Dedifferentiated amniotic fluid mesenchymal stem cell (primary cell): ENCODE measurements around the gene EID2B.

Experiments
- DNase-seq: peaks from one replicate; pipeline ENCODE4 v3.0.0-alpha.2; 2016; ENCODE audit errors: extremely low spot score

EID2B gene, protein sequence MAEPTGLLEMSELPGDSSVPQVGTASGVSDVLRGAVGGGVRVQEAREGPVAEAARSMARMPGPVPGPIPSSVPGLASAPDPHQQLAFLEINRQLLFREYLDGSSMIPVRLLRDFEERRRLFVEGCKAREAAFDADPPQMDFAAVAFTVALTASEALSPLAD

DNA sequence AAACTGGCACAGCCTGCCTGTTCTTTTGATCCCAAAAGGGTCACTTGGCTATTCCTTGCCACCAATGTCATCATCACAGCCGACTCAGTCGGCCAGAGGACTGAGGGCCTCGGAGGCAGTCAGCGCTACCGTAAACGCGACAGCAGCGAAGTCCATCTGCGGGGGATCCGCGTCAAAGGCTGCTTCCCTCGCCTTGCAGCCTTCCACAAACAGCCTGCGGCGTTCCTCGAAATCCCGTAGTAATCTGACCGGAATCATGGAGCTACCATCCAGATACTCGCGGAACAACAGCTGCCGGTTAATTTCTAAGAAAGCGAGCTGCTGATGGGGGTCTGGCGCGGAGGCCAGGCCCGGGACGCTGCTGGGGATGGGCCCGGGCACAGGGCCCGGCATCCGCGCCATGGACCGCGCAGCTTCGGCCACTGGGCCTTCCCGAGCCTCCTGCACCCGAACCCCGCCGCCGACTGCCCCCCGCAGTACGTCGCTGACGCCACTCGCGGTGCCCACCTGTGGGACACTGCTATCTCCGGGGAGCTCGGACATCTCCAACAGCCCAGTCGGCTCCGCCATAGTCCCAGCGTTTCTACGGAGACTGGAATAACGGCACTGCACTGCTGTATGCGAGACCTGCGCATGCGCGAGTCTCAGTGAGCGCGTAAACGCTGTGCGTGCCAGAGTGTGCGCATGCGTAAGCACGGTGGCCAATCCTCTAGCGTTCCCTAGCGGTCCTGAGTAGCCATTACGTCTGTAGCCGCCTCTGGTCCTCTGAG, at the start of gene EID2B:
Gene EID2B, minus strand, starts transcription at position 620 of the 770 bp plus-strand sequence. Its CDS starts 50 bp downstream, at position 570.
- DNase-seq = peak; percentile 95

DNA sequence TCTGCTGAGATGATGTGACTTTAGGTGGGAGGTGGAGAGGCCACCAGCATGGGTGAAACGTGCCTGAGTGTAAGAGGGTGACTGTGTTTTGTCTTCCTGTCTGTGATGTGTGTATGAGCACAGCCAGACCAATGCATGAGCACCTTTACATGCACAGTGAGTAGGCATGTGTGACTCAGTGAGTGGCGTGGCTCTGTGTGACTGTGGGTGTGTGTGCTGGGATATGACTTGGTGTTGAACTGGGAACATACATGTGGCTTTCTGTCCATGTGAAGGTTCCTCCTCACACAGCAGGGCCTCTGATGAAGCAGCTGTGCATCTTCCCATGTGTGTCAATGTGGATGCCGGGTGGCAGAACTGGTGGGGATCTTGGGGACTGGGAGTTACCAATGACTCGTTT, 49.8 kb upstream of the EID2B start:
- no peak for DNase-seq

DNA sequence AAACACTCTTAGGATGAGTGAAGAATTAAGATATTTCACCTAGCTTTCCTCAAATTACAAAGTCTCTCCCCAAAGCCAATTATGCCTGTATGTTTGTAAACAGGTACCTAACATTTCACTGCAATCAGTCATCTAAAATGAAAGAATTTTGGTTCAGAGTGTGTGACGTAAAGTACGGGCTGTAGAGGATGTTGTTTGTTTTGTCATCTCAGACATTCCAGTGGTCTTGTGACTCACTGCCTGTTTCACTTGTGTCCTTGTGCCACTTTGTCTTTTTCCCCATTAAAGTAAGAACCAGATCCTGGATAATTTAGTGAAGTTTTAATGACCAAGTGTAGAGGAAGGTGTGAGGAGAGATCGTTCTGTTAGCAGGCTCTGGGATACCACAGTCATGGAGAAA, 36.0 kb upstream of the EID2B start:
- no peak for DNase-seq

DNA sequence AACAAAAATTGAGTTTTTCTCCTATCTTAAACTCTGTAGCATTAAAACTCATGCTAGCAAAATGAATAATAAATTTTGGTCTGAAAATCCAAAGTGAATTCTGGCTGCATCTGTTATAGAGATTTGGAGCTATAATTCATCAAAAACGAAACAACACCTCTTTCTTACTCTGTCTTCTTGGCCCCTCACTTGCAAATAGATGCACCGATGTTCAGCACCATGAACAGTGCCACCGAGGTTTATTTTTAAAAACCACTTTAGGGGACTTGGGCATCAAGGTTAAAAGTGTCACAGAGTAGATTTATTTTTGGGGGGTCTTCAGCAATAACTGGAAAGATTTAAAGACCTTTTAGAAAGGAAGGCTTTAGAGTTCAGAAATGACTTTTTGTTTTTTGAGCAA, 33.4 kb upstream of the EID2B start:
- no peak for DNase-seq

DNA sequence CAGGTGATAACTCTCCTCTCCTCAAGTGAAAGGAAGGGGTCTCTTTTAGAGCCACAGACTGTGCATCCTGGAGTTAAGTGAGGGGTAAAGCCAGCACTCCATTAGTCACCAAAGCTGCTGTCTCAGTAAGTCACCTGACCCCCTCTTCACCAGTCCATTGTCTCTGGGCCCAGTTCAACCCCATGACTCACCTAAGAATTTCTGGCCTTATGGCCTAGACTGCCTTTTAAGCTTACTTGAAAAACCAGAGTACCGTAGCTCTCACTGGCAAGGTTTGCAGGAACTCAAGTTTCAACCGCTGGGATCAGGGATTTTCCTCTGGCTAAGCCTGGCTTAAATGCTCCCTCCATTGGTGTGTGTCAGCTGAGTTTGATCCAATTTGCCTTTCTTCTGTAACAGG, 30.8 kb upstream of the EID2B start:
- DNase-seq = no peak

DNA sequence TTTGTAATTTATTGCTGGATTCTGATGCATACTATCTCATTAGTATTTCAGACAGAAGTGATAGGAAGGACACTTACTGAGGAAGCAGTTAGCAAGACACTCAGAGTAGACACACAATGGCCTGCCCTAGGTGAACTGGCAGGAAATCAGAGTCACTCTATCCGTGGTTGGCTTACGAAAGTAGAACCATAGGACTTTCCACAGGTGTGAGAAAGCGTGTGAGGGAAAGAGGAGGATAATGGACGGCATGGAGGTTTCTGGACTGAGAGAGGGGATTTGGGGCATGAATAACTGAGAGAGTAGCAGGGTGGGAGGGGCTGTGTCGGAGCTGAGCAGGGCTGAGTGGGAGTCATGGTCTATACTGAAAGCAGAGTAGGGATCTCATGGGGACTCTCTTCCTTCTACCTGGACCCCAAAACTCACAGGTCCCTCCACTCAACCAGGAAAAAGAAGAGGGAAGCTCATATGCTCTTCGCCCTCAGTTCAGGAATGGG, 26.0 kb upstream of the EID2B start:
- DNase-seq = no peak

DNA sequence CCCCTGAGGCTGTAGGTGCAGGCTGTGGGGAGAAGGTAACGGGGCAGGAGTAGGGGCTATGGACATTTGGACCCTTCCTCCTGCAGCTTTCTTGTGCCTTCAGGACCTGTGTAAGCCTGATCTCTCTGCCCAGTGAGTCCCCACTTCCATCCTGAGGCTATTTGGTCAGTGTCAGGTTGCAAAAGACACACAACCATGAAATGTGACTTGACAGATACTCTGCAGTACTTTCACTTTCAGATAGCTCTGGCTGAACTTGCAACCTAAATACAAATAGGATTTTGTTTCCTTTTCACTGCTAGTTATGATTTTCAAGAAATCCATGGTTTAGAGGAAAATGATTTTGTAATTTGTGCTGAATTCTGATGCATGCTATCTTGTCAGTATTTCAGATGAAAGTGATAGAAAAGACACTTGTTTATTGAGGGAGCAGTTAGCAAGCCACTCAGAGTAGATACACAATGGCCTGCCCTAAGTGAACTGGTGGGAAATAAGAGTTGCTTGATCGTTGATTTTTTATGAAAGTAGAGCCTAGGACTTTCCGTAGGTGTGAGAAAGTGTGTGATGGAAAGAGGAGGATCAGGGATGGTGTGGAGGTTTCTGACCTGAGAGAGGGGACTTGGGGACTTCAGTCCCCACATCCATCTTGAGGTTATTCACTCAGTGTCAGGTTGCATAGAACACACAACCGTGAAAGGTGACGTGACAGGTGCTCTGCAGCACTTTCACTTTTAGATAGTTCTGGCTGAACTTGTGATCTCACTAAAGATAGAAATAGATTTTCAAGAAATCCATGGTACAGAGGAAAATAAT, 25.4 kb upstream of the EID2B start:
- DNase-seq = peak; percentile 46

DNA sequence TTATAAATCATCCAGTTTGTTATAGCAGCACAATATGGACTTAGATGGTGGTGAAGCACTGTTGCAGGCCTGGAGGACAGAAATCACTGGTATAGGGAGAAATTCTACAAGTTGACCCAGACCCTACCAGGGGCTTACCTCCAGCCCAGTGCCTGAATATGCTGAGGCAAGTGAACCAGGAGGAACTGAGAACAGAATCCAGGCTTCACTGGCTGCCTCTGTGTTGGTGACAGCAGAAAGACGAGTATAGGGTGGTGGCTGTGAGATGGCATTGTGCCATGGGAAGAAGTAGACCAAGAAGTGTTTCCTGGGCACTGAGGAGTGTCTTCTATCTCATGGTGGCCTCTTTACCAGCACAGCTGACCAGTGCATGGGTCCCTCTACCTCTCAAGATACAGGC, 23.2 kb upstream of the EID2B start:
- no peak for DNase-seq

DNA sequence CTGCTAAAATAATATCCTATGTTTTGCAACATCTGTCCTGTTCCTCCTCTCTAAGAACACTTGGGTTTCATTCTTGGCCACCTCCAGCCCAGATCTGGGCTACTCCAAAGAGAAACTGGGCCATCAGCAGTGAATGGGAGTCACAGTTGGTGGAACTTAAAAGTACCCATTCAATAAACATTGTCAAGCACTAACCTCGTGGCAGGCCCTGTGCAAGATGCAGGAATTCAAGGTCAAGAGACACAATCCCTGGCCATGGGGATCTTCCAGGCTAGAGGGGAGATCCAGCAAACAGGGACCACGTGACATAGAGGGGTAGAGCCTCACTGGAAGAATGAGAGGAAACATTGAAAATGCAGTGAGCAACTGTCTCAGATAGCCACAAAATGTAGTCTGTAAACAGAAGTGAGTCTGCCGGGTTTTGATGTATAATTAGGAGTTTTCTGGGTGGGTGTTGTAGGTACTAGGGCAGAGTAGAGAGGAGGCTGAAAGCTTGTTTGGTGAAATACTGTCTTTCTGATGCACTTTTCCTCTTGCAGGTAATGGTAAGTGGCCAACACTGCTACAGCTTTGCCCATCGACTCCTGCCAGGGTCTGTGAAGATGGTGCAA, 22.2 kb upstream of the EID2B start:
- DNase-seq = no peak

DNA sequence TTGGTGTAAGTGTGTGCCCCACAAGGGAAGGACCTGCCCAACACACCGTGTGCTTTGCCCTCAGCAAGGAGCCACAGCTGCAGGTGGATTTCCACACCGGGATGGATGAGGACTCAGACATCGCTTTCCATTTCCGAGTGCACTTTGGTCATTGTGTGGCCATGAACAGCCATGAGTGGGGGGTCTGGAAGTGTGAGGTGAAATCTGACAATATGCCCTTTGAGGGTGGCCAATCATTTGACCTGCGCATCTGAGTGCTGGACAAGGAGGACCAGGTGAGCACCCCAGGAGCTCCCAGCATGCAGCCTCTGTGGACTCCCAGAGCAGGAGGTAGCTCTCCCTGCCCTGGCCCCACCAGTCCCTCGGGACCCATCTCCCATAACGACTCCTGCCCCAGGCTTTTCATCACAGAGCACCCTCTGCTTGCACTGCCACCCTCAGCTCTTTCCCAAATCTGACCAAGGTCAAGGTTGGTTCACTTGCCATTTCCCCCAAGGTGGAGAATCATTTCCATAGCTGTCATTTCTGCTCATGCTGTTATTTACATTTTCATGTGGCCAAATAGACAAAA, 20.5 kb upstream of the EID2B start:
- no peak for DNase-seq

DNA sequence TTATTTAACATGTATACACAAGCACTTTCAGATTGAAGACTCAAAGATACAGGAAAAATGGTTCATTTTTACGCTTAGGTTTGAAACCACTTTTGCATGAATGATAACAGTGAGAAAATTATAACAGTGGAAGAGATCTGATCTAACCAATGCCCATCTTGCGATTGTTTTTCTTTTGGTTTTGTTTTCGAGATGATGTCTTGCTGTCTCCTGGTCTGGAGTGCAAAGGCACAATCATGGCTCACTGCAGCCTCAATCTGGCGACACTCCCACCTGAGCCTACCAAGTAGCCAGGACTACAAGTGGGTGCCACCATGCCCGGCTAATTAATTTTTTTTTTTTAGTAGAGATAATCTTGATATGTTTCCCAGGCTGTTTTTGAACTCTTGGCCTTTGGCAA, 17.5 kb upstream of the EID2B start:
- DNase-seq = no peak

DNA sequence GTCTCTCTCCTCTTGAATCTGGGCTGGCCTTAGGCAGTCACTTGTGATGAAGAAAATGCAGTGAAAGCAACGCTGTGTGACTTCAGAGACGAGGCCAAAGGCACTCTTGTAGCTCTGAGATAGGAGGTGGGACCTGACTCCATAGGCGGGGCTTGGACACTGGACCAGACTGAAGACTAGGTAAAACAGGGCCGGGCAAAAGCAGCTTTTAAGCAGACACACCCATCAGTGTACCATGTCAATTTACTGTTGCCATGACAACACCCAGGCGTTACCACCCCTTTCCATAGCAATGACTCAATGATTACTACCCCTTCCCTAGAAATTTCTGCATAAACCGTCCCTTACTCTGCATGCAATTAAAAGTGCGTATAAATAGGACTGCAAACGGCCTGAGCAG, 13.9 kb upstream of the EID2B start:
- DNase-seq = no peak

DNA sequence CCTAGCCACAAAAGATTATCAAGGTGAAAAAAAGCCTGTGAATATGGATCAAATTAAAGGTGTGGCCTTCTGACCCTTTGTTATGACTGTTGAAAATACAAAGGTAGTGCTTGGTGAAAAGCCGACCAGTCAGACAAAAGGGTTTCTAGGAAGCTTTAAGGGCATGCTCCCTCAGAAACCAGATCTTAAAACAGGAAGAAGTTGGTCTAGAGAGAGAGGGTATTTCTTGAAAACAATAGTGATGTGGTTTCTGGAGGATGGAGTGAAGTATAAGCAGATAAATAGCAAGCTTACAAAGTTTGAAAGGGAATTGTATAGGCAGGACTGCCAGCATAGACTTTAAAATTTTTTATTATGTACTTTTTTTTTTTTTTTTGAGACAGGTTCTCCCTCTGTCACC, 12.3 kb upstream of the EID2B start:
- no peak for DNase-seq

DNA sequence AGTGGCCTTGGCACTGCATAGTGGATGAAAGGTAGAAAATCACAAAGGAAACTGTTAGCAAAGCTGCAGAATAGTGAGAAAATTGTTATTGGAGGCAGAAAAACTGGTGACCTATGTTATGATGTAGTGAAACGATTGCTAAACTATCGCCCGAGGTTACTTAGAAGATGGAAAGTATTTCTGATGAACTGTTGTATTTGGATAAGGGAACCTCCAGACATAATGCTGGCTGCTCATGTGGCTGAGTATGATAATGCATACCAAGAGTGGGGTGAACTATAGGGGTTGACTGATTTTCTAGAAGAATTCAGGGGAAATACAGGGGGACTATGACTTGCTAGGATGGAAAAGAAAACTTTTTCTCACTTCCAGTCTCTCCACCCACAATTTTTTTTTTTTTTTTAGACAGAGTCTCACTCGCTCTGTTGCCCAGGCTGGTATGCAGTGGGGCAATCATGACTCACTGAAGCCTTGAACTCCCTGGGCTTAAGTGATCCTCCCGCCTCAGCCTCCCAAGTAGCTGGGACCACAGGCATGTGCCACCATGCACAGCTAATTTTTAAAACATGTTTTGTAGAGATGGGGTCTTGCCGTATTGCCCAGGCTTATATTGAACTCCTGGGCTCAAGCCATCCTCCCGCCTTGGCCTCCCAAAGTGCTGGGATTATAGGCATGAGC, 11.7 kb upstream of the EID2B start:
- no peak for DNase-seq

DNA sequence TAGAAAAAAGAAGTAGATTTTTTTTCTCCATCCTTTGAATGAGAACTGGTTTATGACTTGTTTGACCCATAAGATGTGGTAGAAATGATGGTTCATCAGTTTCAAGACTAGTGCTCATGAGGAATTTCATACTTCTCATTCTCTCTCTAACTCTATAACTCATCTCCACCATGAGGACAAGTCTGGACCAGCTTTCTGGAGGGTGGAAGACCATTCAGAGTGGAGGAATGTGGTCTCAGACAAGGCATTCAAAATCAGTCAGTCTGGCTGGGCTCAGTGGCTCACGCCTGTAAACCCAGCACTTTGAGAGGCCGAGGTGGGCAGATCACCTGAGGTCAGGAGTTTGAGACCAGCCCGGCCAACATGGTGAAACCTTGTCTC, 10.8 kb upstream of the EID2B start:
- no peak for DNase-seq

DNA sequence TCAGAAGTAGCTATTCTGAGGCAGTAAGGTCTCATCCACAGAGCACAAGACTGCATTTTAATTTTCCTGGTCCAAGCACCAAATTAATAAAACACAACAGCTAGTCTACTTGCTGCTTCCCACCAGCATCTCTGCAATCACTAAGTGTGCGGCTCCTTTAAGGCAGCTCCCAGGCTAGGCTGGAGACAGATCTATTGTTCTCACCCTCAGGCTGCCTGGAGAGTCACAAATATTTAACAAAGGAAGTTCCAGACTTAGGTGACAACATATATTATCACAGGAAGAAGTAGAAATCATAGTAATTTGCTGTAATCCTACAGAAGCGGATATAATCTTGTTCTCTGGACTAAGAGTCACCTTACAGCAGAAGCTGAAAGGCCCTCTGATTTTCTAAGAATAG, 9.6 kb upstream of the EID2B start:
- no peak for DNase-seq

DNA sequence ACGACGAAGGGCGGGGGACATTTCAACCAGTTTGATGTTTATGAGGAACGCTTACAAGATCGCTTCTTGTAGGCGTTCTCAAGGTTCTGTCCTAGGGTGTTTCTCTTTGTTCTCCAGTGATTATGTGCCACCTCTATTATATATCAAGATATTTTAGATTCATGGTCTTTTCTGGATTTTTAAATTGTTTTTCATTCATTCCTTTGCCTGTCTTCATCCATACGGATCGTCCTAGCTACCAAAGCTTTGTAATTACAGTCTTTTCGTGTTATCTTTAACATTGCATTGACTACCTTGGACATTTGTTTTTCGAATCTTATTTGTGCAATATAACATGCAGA, 7.7 kb upstream of the EID2B start:
- no peak for DNase-seq

DNA sequence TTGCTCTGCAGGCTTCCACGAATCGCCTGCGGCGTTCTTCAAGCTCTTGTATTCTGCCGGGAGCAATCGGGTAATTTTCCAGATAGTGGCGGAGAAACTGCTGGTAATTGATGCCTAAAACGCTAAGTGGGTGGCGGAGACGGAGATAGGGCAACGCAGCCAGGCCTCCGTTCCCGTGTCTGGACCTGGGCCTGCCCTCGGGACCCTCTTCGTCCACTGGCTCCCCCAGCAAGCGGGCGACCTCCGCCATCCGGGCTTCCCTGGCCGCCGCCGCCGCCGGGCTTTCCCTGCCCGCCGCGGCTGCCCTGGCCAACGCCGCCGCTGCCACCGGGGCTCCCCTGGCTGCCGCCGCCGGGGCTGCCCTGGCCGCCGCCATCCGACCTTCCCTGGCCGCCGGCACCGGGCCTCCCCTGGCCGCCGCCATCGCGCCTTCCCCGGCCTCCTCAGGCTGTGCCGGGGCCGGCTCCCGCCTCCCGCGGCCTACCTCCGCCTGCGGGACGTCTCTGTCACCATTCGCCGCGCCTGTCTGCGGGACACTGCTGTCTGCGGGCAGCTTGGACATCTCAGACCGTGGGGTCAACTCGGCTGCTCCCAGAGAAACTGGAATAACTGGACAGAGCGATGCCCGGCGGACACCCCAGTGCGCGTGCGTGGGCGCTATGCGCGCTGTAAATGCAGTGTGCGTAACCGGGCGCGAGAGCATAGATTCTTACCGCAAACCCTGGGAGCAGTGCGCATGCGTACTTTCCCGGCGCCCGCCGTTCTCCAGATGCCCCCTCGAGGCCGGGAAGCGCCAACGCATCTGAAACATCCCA, 7.1 kb upstream of the EID2B start, which contains the start of gene EID2:
Gene EID2, minus strand, starts transcription at position 644 of the 815 bp plus-strand sequence. Its CDS starts 82 bp downstream, at position 562.
- DNase-seq = peak; percentile 94

DNA sequence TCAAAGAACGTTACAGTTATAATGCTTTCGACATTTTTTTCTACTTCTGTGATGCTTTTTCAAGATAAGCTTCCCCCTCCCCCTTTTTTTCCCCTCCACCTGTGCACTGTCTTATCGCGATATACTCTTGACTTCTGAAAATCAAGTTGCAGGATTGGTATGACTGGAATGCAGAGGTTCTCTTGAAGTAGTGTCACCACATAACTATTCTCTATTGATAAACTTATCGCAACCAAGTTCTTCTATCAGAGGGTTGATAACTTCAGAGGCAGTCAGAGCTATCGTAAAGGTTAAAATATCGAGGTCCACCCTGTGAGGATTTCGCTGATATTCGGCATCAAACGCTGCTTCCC, 6.5 kb upstream of the EID2B start:
- no peak for DNase-seq

DNA sequence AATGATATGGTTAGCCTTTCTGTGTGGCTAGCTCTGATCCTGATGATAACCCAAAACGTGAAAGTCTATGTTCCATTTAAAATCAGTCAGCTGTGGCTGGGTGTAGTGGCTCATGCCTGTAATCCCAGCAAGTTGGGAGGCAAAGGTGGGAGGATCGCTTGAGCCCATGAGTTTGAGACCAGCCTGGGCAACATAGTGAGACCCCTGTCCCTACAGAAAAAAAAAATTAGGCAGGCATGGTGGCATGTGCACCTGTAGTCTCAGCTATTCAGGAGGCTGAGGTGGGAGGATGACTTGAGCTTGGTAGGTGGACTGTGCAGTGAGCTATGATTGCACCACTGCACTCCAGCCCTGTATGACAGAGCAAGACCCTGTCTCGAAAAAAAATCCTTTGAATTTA, 1.1 kb upstream of the EID2B start:
- DNase-seq = no peak
